ENCODE results near the gene LUC7L3. TPM values are rescaled to one million over a fixed set of nuclear protein-coding genes. Genes with fewer than 3 reads are reported as not detected.

LUC7L3 gene
- total and polyA plus RNA-seq, 2 of the 13 experiments (the other 11 are each of a cell fraction or from before 2014, with no cell fraction given), result 108 to 120 TPM

DNA sequence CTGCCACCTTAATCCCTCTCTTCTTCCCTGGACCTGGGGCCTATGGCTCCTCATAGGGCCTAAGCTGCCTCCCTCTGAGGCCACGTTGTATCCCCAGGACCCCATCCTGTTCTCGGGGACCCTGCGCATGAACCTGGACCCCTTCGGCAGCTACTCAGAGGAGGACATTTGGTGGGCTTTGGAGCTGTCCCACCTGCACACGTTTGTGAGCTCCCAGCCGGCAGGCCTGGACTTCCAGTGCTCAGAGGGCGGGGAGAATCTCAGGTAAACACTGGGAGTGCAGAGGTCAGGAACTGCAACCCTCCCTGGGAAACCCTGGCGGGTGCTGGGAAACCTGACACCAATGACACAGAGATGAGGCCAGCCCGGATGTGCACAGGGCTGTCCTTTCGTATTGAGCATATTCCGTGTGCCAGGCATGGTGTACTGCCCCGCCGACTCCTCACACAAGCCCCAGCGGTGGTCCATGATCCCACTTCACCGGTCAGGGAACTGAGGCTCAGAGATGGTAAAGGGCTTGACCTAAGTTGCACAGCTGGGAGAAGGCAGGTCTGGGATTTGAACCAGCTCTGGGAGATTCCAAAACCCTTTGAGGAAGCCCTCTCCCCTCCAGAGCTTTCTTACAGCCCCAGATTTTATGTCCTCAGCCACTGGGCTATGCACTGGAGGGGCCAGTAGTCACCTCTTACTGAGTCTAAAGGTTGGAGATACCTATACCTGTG, 34.6 kb upstream of the LUC7L3 start (continued):
- TF ChIP-seq ZNF282 (IDR thresholded peaks at IDR 0.05; ENCODE audit: partially characterized antibody) (no peak), CENPX (CRISPR knock-in tag; IDR thresholded peaks at IDR 0.05) (no peak), KDM1A (CRISPR knock-in tag; IDR thresholded peaks at IDR 0.05) (no peak), ZNF225 (CRISPR knock-in tag; IDR thresholded peaks at IDR 0.05) (peak; percentile 49; the same call in 1 of the 2 replicates), GATAD1 (CRISPR knock-in tag; IDR thresholded peaks at IDR 0.05) (peak; percentile 80; the same call in 1 of the 2 replicates), ZNF468 (CRISPR knock-in tag; IDR thresholded peaks at IDR 0.05) (peak; percentile 67; the same call in 1 of the 2 replicates), MEIS1 (CRISPR knock-in tag; IDR thresholded peaks at IDR 0.05; ENCODE audit: borderline replicate concordance) (peak; percentile 95; the same call in 1 of the 2 replicates), KDM6A (CRISPR knock-in tag; IDR thresholded peaks at IDR 0.05; ENCODE audit: low read depth) (peak; percentile 91), ZNF136 (CRISPR knock-in tag; IDR thresholded peaks at IDR 0.05; ENCODE audit: low read depth) (peak; percentile 89), ARNT2 (CRISPR knock-in tag; IDR thresholded peaks at IDR 0.05; ENCODE audit: low read depth) (peak; percentile 76; the same call in 1 of the 2 replicates), SP4 (CRISPR knock-in tag; IDR thresholded peaks at IDR 0.05) (peak; percentile 57; the same call in 1 of the 2 replicates), KAT2B (IDR thresholded peaks at IDR 0.05; ENCODE audit: borderline replicate concordance, low read depth, low read length) (no peak), GFI1 (CRISPR knock-in tag; IDR thresholded peaks at IDR 0.05; ENCODE audit: borderline replicate concordance) (peak; percentile 94), ZNF891 (CRISPR knock-in tag; IDR thresholded peaks at IDR 0.05) (0 out of 2 replicates have a peak, but pooled peaks have one; percentile 21), GABPA (IDR thresholded peaks at IDR 0.05; ENCODE audit: low read depth, low read length) (no peak), GABPA (CRISPR knock-in tag; IDR thresholded peaks at IDR 0.05; ENCODE audit: low read depth) (peak; percentile 70), CBFB (CRISPR knock-in tag; IDR thresholded peaks at IDR 0.05) (peak; percentile 95), HNRNPH1 (optimal IDR thresholded peaks at IDR 0.05; ENCODE audit: low read depth, low read length) (peak; percentile 41), CCAR2 (optimal IDR thresholded peaks at IDR 0.05; ENCODE audit: low read depth, low read length) (no peak), ZNF431 (CRISPR knock-in tag; IDR thresholded peaks at IDR 0.05; ENCODE audit: borderline replicate concordance, low read depth) (peak; percentile 96)
- TF ChIP-seq, protein P1, sequence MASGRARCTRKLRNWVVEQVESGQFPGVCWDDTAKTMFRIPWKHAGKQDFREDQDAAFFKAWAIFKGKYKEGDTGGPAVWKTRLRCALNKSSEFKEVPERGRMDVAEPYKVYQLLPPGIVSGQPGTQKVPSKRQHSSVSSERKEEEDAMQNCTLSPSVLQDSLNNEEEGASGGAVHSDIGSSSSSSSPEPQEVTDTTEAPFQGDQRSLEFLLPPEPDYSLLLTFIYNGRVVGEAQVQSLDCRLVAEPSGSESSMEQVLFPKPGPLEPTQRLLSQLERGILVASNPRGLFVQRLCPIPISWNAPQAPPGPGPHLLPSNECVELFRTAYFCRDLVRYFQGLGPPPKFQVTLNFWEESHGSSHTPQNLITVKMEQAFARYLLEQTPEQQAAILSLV (CRISPR knock-in tag; IDR thresholded peaks at IDR 0.05; ENCODE audit: borderline replicate concordance), result peak; percentile 94
- TF ChIP-seq, protein P2, sequence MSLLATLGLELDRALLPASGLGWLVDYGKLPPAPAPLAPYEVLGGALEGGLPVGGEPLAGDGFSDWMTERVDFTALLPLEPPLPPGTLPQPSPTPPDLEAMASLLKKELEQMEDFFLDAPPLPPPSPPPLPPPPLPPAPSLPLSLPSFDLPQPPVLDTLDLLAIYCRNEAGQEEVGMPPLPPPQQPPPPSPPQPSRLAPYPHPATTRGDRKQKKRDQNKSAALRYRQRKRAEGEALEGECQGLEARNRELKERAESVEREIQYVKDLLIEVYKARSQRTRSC (CRISPR knock-in tag; IDR thresholded peaks at IDR 0.05; ENCODE audit: low read depth), result peak; percentile 77; the same call in 1 of the 2 replicates
- TF ChIP-seq, protein P3, sequence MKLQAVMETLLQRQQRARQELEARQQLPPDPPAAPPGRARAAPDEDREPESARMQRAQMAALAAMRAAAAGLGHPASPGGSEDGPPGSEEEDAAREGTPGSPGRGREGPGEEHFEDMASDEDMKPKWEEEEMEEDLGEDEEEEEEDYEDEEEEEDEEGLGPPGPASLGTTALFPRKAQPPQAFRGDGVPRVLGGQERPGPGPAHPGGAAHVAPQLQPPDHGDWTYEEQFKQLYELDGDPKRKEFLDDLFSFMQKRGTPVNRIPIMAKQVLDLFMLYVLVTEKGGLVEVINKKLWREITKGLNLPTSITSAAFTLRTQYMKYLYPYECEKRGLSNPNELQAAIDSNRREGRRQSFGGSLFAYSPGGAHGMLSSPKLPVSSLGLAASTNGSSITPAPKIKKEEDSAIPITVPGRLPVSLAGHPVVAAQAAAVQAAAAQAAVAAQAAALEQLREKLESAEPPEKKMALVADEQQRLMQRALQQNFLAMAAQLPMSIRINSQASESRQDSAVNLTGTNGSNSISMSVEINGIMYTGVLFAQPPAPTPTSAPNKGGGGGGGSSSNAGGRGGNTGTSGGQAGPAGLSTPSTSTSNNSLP (IDR thresholded peaks at IDR 0.05; ENCODE audit: low read depth, low read length), result peak; percentile 43; the same call in 1 of the 2 replicates
- TF ChIP-seq, protein P4, sequence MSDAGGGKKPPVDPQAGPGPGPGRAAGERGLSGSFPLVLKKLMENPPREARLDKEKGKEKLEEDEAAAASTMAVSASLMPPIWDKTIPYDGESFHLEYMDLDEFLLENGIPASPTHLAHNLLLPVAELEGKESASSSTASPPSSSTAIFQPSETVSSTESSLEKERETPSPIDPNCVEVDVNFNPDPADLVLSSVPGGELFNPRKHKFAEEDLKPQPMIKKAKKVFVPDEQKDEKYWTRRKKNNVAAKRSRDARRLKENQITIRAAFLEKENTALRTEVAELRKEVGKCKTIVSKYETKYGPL (CRISPR knock-in tag; IDR thresholded peaks at IDR 0.05), result peak; percentile 68
- TF ChIP-seq, protein P5, sequence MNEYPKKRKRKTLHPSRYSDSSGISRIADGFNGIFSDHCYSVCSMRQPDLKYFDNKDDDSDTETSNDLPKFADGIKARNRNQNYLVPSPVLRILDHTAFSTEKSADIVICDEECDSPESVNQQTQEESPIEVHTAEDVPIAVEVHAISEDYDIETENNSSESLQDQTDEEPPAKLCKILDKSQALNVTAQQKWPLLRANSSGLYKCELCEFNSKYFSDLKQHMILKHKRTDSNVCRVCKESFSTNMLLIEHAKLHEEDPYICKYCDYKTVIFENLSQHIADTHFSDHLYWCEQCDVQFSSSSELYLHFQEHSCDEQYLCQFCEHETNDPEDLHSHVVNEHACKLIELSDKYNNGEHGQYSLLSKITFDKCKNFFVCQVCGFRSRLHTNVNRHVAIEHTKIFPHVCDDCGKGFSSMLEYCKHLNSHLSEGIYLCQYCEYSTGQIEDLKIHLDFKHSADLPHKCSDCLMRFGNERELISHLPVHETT (CRISPR knock-in tag; conservative IDR thresholded peaks at IDR 0.05), result peak; percentile 85; the same call in 1 of the 2 replicates
